ENCODE data around the gene CAPN11.

CAPN11 gene

GRCh38 chr6:44154067-44154466 is 4.6 kb upstream of the CAPN11 start:
- no peak for DNase-seq (ENCODE audit: low read depth, low spot score)

DNA sequence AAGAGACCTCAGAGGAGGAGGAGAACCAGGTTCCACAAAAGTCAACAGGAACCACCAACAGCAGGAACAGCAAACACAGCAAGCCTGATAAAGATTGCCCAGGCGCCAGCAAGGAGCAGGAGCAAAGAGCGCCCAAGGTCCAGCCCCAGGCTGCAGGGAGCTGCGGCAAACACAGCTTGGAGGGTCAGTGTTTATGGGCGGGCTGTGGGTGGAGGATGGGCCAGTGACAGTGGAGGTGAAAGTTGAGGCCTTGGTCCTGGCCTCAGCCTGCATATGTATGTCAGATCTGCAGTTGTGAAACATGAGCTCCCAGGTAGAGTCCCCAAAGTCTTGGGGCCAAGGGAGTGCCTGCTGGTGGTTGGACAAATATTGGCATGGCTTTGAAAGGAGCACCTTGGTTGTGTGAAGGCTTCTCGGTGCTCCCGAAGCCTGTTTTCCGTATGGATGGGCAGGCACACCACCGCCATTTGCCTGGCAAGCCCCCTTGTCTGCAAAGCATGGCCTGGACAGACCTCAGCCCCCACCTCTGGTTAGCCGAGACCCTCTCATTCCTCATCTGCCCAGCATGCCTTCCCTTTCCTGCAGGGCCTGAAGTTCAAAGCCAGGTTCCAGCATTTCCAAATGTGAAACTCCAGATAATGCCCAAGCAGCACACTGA is 2.0 kb upstream of the CAPN11 start:
- DNase-seq (ENCODE audit: low read depth, low spot score): no peak

- no peak for DNase-seq (ENCODE audit: low read depth, low spot score)
Measured at GRCh38 chr6:44157152-44157521, 1.5 kb upstream of the CAPN11 start.

GRCh38 chr6:44161997-44162338 is 3.3 kb downstream of the CAPN11 start:
- DNase-seq (ENCODE audit: low read depth, low spot score): no peak

GRCh38 chr6:44162876-44163625 is 4.4 kb downstream of the CAPN11 start:
- no peak for DNase-seq (ENCODE audit: low read depth, low spot score)

- DNase-seq (ENCODE audit: low read depth, low spot score): no peak
Measured at GRCh38 chr6:44166116-44166515, 7.5 kb downstream of the CAPN11 start.

GRCh38 chr6:44166591-44167184 is 8.1 kb downstream of the CAPN11 start:
- no peak for DNase-seq (ENCODE audit: low read depth, low spot score)

DNA sequence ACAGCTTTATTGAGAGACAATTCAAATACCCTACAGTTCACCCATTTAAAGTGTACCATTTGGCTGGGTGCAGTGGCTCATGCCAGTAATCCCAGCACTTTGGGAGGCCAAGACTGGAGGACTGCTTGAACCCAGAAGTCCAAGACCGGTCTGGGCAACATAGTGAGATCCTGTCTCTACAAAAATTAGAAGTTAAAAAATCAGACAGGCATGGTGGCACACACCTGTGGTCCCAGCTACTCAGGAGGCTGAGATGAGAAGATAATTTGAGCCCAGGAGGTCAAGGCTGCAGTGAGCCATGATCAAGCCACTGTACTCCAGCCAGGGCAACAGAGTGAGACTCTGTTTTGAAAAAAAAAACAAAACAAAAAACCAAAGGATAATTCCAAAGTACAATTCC is 8.9 kb downstream of the CAPN11 start:
- DNase-seq (ENCODE audit: low read depth, low spot score): no peak

GRCh38 chr6:44169154-44169553 is 10.5 kb downstream of the CAPN11 start:
- no peak for DNase-seq (ENCODE audit: low read depth, low spot score)

DNA sequence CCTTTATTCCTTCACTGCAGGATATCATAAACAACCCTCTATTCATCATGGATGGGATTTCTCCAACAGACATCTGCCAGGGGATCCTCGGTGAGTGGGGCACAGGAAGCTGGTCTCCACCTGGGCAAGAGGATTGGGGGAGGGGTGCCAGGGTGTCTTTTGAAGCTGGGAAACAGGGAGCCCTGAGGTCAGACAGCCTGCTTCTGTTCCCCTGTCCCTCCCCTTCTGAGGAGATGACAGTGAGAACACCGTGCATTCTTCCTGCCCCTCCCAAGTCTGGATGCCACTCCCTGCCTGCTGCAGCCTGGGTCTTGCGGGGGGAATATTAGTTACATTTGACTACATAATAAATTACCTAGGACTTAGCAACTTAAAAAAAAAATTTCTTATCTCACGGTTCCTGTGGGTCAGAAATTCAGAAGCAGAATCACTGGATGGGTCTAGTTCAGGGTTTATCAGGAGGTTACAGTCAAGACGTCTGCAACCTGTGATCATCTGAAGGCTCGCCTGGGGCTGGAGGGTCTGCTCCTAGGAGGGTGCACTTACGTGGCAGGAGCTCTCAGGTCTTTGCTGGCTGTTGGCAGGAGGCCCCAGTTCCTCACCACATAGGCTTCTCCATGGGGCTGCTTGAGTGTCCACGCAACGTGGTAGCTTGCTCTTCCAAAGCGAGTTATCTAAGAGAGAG is 11.4 kb downstream of the CAPN11 start:
- DNase-seq (ENCODE audit: low read depth, low spot score): no peak

- no peak for DNase-seq (ENCODE audit: low read depth, low spot score)
Measured at GRCh38 chr6:44171899-44172546, 13.4 kb downstream of the CAPN11 start.

- DNase-seq (ENCODE audit: low read depth, low spot score): peak; percentile 43
Measured at GRCh38 chr6:44172731-44173500, 14.3 kb downstream of the CAPN11 start.

- DNase-seq (ENCODE audit: low read depth, low spot score): no peak
Measured at GRCh38 chr6:44176130-44176761, 17.6 kb downstream of the CAPN11 start.

DNA sequence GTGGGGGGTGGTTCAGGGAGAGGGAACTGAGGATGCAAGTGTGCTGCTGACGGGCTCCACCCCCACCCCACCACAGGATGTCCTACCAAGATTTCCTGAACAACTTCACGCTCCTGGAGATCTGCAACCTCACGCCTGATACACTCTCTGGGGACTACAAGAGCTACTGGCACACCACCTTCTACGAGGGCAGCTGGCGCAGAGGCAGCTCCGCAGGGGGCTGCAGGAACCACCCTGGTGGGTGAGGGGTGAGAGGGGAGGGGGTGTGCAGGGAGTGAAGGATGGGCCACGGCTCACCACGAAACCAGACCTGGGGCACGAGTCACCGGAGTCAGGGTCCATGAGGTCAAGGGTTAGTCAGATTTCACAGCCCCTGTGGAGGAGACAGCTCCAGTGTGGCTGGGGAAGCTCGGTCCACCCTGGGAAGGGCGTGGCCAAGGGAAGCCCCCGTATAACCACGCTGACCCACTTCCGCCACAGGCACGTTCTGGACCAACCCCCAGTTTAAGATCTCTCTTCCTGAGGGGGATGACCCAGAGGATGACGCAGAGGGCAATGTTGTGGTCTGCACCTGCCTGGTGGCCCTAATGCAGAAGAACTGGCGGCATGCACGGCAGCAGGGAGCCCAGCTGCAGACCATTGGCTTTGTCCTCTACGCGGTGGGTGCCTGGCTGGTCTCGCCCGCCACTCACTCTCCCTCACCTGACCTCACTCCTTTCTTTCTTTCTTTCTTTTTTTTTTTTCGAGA is 18.3 kb downstream of the CAPN11 start:
- no peak for DNase-seq (ENCODE audit: low read depth, low spot score)

- no peak for DNase-seq (ENCODE audit: low read depth, low spot score)
Measured at GRCh38 chr6:44177691-44178423, 19.2 kb downstream of the CAPN11 start.

DNA sequence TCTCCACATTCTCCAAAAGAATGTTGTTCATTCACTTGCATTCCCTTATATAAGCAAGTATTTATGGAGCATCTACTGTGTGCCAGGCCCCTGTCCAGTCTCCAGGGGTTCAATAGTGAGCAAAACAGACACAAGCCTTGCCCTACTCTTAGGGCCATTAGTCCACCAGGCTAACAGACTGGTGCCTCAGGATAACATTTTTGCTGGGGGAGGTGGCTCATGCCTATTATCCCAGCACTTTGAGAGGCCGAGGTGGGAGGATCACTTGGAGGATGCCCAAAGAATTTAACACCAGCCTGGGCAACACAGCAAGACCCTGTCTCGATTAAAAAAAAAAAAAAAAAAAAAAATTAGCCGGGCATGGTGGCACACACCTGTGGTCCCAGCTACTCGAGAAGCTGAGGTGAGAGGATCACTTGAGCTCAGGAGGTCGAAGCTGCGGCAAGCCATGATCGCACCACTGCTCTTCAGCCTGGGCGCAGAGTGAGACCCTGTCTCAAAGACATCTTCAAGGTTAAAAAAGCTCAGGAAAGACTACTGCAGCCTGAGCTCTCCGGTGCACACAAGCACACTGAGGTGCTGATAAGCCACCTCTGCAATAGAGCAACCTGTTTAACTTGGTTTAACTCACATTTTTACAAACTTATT is 19.9 kb downstream of the CAPN11 start:
- DNase-seq (ENCODE audit: low read depth, low spot score): no peak

DNA sequence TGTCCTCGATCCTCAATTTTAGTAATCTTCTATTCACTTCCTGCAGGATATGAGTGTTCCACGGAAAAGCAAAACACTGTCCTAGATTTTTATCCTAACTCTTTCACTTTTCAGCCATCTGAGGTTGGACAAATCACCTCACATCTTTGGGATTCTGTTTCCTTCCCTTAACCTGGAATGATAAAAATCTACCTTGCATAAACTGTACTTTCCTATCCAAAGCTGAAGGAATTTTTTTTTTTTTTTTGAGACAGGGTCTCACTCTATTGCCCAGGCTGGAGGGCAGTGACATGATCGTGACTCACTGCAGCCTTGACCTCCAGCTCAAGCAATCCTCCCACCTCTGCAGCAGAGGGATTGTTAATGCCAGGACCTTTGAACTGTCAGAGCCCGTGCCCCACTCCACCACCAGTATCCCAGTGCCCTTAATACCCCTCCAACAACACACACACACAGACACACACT is 20.5 kb downstream of the CAPN11 start:
- no peak for DNase-seq (ENCODE audit: low read depth, low spot score)

- DNase-seq (ENCODE audit: low read depth, low spot score): no peak
Measured at GRCh38 chr6:44179648-44180047, 21.0 kb downstream of the CAPN11 start.

DNA sequence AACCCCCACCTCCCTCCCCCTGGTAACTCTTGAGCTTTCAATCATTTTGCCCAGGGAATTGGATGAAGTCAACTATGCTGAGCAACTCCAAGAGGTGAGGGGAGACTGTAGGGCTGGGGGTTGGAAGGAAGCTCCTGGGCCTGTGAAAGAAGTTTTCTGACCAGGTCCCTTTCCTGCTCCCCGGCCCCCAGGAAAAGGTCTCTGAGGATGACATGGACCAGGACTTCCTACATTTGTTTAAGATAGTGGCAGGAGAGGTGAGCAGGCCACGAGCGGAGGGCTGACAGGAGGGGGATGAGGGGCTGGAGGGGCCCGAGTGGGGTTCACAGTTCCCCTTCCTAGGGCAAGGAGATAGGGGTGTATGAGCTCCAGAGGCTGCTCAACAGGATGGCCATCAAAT is 21.8 kb downstream of the CAPN11 start:
- no peak for DNase-seq (ENCODE audit: low read depth, low spot score)
